ENCODE data around the gene GPR37L1.
"Not testable (repeated sequence)": the region's sequence is repeated elsewhere in the genome, so short reads cannot be mapped to it uniquely, and the experiment has no call there.

- TF ChIP-seq CTCF, POLR2A (IDR thresholded peaks at IDR 0.05): not testable (repeated sequence)
Observed at GRCh38 chr1:202180751-202181139, 58.0 kb downstream of the GPR37L1 start.
